OCI-LY7 (cell line): ENCODE results near the gene SCGB1C2. TPM values are rescaled to one million over a fixed set of nuclear protein-coding genes. Genes with fewer than 3 reads are reported as not detected.
"Not testable (repeated sequence)": the region's sequence is repeated elsewhere in the genome, so short reads cannot be mapped to it uniquely, and the experiment has no call there.

ENCODE experiments used
- BruUV-seq: library from RNA; stranded (reverse); fragments of 400-500 nt; replicated peaks from 2 replicates; lab custom pipeline; 2021; lab: Mats Ljungman, UMichigan
- CTCF ChIA-PET: fragments of 300-600 bp; sonication (Branson Sonifier 250); formaldehyde crosslinking; loops from one replicate; lab custom pipeline; 2022; ENCODE audit warnings: antibody characterized with exemption; ENCODE audit not compliant: unreplicated experiment; lab: Charles Lee
- POLR2A ChIA-PET: fragments of 300-600 bp; sonication (Branson Sonifier 250); formaldehyde crosslinking; loops from one replicate; lab custom pipeline; 2022; ENCODE audit warnings: antibody characterized with exemption; lab: Charles Lee
- DNase-seq: peaks from one replicate; pipeline ENCODE4 v3.0.0-alpha.2; 2015; ENCODE audit warnings: low spot score
- H2AFZ ChIP-seq: fragments of 200-600 bp; sonication (generic), shearing (Covaris generic); 2 replicates; pipeline ENCODE4 v1.6.1; 2014; ENCODE audit warnings: mild to moderate bottlenecking, antibody characterized with exemption, low read length, moderate library complexity
- H3K27ac ChIP-seq: fragments of 200-600 bp; sonication (generic); 2 replicates; pipeline ENCODE4 v1.5.1; 2014; ENCODE audit warnings: mixed run types, low read depth, mild to moderate bottlenecking, moderate library complexity, low read length, inconsistent platforms; ENCODE audit not compliant: poor library complexity, severe bottlenecking
- H3K36me3 ChIP-seq: fragments of 200-600 bp; sonication (generic); 2 replicates; pipeline ENCODE4 v1.6.1; 2014; ENCODE audit warnings: mild to moderate bottlenecking, antibody characterized with exemption, low read length, moderate library complexity, mixed read lengths; ENCODE audit not compliant: insufficient read depth
- H3K4me1 ChIP-seq: fragments of 200-600 bp; sonication (generic); 2 replicates; pipeline ENCODE4 v1.5.1; 2014; ENCODE audit warnings: mild to moderate bottlenecking, low read length; ENCODE audit not compliant: insufficient read depth, poor library complexity, severe bottlenecking
- H3K4me2 ChIP-seq: fragments of 200-600 bp; sonication (generic); 2 replicates; pipeline ENCODE4 v1.6.1; 2014; ENCODE audit warnings: mild to moderate bottlenecking, low read length
- H3K4me3 ChIP-seq: fragments of 200-600 bp; sonication (generic); 2 replicates; pipeline ENCODE4 v1.5.1; 2014; ENCODE audit warnings: mild to moderate bottlenecking, low read depth, low read length; ENCODE audit not compliant: poor library complexity, severe bottlenecking
- H3K79me2 ChIP-seq: fragments of 200-600 bp; sonication (generic); 2 replicates; pipeline ENCODE4 v1.6.1; 2016; ENCODE audit warnings: low read depth, mild to moderate bottlenecking, low read length, moderate library complexity, mixed read lengths; ENCODE audit not compliant: insufficient read depth
- H3K9me2 ChIP-seq: fragments of 200-600 bp; sonication (generic); 2 replicates; pipeline ENCODE4 v1.6.1; 2016; ENCODE audit warnings: mild to moderate bottlenecking, low read length, mixed read lengths; ENCODE audit not compliant: insufficient read depth
- H3K9me3 ChIP-seq: fragments of 200-600 bp; sonication (generic); 2 replicates; pipeline ENCODE4 v1.6.1; 2014; ENCODE audit warnings: mild to moderate bottlenecking, mixed run types, low read length, mixed read lengths
- H4K20me1 ChIP-seq: fragments of 200-600 bp; sonication (generic); 2 replicates; pipeline ENCODE4 v1.6.1; 2014; ENCODE audit warnings: mild to moderate bottlenecking, antibody characterized with exemption, low read length, moderate library complexity, mixed read lengths; ENCODE audit not compliant: insufficient read depth
- EZH2phosphoT487 ChIP-seq: fragments of 200-600 bp; sonication (generic); IDR thresholded peaks from 2 replicates; pipeline ENCODE4 v1.6.1; 2018; ENCODE audit warnings: low read depth, borderline replicate concordance, mild to moderate bottlenecking, mixed run types, antibody characterized with exemption, low read length, moderate library complexity, mixed read lengths
- intact Hi-C: fragments of 100-400 bp; cut with micrococcal nuclease; formaldehyde crosslinking; loops from one replicate; pipeline ENCODE4 v1.10.0; 2022; ENCODE audit not compliant: unreplicated experiment
- total RNA-seq, 2 experiments: library from RNA; depleted of rRNA in 1 of 2; stranded (reverse); fragments of >200 nt in 1 of 2; shearing (Covaris generic) in 1 of 2; gene quantifications; 2 replicates each; pipeline ENCODE4 v1.2.3, GENCODE V29; 2014 to 2022
- TF ChIP-seq, protein P1 (sequence below): fragments of 200-600 bp; sonication (generic); conservative IDR thresholded peaks from 2 replicates; pipeline ENCODE4 v1.5.1; 2014; ENCODE audit warnings: mild to moderate bottlenecking, antibody characterized with exemption, low read length, moderate library complexity, mixed read lengths

The SCGB1C2 gene
- total RNA-seq, 2 experiments from 2014 or later = not detected

DNA sequence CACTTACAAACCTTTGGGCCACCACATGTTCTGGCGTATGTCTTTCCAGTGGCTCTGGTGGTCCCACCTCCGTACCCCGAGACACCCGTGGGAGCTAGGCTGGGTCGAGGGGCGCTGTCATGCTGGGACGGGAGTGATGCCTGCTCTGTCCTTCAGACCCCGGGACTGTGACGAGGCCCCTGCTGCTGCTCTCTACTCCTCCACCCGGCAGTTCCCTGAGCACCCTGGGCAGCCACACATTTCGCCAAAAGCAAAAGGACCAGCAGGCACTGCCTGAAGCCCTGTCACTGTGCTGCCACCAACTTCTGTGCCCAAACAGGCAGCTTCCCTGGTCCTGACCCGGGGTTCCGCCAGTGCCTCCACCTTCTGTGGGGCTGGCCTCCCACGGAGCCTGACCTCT is 28.6 kb downstream of the SCGB1C2 start:
- Histone ChIP-seq H3K9me3 (no peaks in the 10 kb centered on the region), H3K4me3 (no peak overlapping the region), H3K4me1 (no peaks in the 10 kb centered on the region), H3K4me2 (no peak overlapping the region), H3K27ac (no peak overlapping the region), H3K36me3 (no peaks in the 10 kb centered on the region), H4K20me1 (no peaks in the 10 kb centered on the region), H3K9me2 (no peaks in the 10 kb centered on the region), H3K79me2 (no peaks in the 10 kb centered on the region), H2AFZ (no peak overlapping the region)
- ChIA-PET POLR2A (no interaction called here), CTCF (no interaction called here)
- no peak for DNase-seq
- no TSS peak for BruUV-seq
- TF ChIP-seq, protein P1, sequence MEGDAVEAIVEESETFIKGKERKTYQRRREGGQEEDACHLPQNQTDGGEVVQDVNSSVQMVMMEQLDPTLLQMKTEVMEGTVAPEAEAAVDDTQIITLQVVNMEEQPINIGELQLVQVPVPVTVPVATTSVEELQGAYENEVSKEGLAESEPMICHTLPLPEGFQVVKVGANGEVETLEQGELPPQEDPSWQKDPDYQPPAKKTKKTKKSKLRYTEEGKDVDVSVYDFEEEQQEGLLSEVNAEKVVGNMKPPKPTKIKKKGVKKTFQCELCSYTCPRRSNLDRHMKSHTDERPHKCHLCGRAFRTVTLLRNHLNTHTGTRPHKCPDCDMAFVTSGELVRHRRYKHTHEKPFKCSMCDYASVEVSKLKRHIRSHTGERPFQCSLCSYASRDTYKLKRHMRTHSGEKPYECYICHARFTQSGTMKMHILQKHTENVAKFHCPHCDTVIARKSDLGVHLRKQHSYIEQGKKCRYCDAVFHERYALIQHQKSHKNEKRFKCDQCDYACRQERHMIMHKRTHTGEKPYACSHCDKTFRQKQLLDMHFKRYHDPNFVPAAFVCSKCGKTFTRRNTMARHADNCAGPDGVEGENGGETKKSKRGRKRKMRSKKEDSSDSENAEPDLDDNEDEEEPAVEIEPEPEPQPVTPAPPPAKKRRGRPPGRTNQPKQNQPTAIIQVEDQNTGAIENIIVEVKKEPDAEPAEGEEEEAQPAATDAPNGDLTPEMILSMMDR = no peak
- TF ChIP-seq EZH2phosphoT487 = no peak
- intact Hi-C loops = loop anchor here (2.0 kb wide), 1 partner anchor 221 kb away; no protein-coding TSS in a partner anchor

DNA sequence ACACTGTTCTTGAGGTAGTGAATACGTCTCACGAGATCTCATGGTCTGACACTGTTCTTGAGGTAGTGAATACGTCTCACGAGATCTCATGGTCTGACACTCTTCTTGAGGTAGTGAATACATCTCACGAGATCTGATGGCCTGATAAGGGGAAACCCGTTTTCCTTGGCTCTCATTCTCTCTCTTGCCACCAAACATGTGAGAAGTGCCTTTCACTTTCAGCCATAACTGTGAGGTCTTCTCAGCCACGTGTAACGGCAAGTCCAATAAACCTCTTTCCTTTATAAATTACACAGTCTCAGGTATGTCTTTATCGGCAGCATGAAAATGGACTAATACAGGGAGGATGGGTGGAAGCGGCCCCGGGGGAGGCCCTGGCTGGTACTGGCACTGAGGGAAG is 31.2 kb downstream of the SCGB1C2 start:
- intact Hi-C loops, H2AFZ ChIP-seq, BruUV-seq, H3K4me2 ChIP-seq, DNase-seq, H3K4me1 ChIP-seq, H3K79me2 ChIP-seq, H3K4me3 ChIP-seq, POLR2A ChIA-PET, H3K9me3 ChIP-seq, H3K36me3 ChIP-seq, H3K9me2 ChIP-seq, H4K20me1 ChIP-seq, CTCF ChIA-PET, H3K27ac ChIP-seq: not testable (repeated sequence)

DNA sequence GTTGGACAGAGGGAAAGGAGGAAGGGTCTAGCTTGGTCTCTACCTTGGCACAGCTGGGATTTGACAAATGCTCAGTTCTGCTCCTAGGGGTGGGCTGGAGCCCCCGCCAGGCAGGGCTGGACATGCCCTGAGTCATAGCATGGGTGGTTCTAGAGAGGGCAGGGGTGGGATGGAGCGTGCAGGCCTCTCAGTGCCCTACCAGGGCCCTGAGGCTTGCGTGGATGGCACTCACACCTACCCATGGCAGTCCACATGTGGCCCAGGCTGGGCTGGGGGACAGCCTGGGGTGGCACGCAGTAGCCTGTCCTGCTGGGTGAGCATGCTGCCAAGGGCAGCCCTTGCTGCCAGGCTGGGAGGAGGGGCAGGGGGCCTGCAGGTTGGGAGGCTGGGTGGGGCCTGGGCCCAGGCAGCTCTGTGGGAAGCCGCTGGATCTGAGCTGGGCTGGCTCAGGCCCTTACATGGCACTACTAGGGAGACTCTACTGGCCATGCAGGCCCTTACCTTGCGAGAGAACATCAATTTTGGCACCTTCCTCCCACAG is 32.8 kb downstream of the SCGB1C2 start:
- Histone ChIP-seq H3K9me2 (no peaks in the 10 kb centered on the region), H3K36me3 (no peaks in the 10 kb centered on the region), H3K4me1 (peaks cover under 1% of the 10 kb centered on the region), H4K20me1 (no peaks in the 10 kb centered on the region), H3K9me3 (no peaks in the 10 kb centered on the region), H2AFZ (no peak overlapping the region), H3K4me2 (no peak overlapping the region), H3K79me2 (no peaks in the 10 kb centered on the region), H3K4me3 (no peak overlapping the region), H3K27ac (no peak overlapping the region)
- BruUV-seq = no TSS peak
- intact Hi-C loops = no loop called here
- ChIA-PET POLR2A (no interaction called here), CTCF (no interaction called here)
- DNase-seq = no peak
- no peak for TF ChIP-seq EZH2phosphoT487
- TF ChIP-seq, protein P1 = no peak
